ENCODE data around the gene RUSC1.

RUSC1 gene

DNA sequence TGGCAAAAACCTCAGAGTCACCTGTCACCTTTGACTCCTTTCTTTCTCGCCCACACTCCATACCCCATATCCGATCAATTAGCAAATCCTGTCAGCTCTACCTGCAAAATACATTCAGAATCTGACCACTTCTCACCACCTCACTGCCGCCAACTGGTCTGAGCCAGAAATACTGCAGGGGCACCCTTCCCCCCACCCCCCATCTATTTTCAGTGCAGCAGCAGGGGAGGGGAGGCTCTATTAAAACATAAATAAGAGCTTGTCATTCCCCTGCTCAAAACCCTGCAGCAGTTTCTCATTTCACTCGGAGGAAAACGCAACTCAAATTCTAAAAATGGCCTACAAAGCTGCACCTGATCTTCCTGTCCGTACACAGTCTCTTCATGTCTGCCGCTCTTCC lies 23.3 kb upstream of the RUSC1 start:
- DNase-seq (ENCODE audit: insufficient read length, low spot score), result no peak
- FAIRE-seq, result no peak
- TF ChIP-seq, protein P1, sequence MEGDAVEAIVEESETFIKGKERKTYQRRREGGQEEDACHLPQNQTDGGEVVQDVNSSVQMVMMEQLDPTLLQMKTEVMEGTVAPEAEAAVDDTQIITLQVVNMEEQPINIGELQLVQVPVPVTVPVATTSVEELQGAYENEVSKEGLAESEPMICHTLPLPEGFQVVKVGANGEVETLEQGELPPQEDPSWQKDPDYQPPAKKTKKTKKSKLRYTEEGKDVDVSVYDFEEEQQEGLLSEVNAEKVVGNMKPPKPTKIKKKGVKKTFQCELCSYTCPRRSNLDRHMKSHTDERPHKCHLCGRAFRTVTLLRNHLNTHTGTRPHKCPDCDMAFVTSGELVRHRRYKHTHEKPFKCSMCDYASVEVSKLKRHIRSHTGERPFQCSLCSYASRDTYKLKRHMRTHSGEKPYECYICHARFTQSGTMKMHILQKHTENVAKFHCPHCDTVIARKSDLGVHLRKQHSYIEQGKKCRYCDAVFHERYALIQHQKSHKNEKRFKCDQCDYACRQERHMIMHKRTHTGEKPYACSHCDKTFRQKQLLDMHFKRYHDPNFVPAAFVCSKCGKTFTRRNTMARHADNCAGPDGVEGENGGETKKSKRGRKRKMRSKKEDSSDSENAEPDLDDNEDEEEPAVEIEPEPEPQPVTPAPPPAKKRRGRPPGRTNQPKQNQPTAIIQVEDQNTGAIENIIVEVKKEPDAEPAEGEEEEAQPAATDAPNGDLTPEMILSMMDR (IDR thresholded peaks at IDR 0.05; ENCODE audit: insufficient read depth, missing control alignments), result no peak

DNA sequence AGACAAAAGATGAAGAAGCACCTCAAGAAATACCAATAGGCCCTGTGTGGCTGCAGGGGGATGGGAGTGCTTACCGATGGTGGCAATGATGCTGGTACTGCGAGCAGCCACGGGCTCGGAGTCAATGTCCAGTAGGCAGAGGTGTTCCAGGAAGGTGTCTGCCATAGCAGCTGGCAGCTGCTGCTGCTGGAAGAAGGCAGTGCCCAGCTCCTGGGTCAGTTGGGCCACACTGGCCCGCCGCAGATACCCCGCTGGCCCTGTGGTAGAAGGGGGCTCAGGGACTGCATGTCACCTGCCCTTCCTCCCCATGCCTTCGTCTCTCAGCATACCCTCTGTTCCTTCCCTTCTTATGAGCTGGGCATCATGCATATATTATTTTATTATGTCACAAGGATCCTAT lies 20.7 kb upstream of the RUSC1 start:
- TF ChIP-seq, protein P1 (IDR thresholded peaks at IDR 0.05; ENCODE audit: insufficient read depth, missing control alignments), result no peak
- DNase-seq (ENCODE audit: insufficient read length, low spot score) (no peak), FAIRE-seq (no peak)

GRCh38 chr1:155300553-155301329 lies 20.0 kb upstream of the RUSC1 start:
- FAIRE-seq, result no peak
- DNase-seq (ENCODE audit: insufficient read length, low spot score), result no peak
- TF ChIP-seq, protein P1 (IDR thresholded peaks at IDR 0.05; ENCODE audit: insufficient read depth, missing control alignments), result no peak

- TF ChIP-seq, protein P1 (IDR thresholded peaks at IDR 0.05; ENCODE audit: insufficient read depth, missing control alignments), result no peak
- DNase-seq (ENCODE audit: insufficient read length, low spot score) (no peak), FAIRE-seq (no peak)
Observed at GRCh38 chr1:155301342-155301841, 19.3 kb upstream of the RUSC1 start, which contains the start of gene PKLR. Gene PKLR (minus strand): TSS chr1:155301438. CDS start chr1:155301395, 43 bp downstream.

GRCh38 chr1:155304558-155305063 lies 16.1 kb upstream of the RUSC1 start:
- no peak for FAIRE-seq
- DNase-seq (ENCODE audit: insufficient read length, low spot score), result no peak
- TF ChIP-seq, protein P1 (IDR thresholded peaks at IDR 0.05; ENCODE audit: insufficient read depth, missing control alignments), result no peak

- TF ChIP-seq, protein P1 (IDR thresholded peaks at IDR 0.05; ENCODE audit: insufficient read depth, missing control alignments), result no peak
- DNase-seq (ENCODE audit: insufficient read length, low spot score) (no peak), FAIRE-seq (no peak)
Observed at GRCh38 chr1:155305881-155306391, 14.8 kb upstream of the RUSC1 start.
